GM19193 (cell line): Measurements from ENCODE around the gene OSBP2.
A peak's percentile ranks its signal among the peaks of the same experiment; 100 is the strongest.

Source experiments
- POLR2A ChIP-seq: IDR thresholded peaks from 4 replicates; pipeline ENCODE4 v1.6.1; 2011; ENCODE audit not compliant: insufficient read depth, insufficient read length; ENCODE audit errors: extremely low read depth

OSBP2 gene

GRCh38 chr22:30667494-30668385 is 26.9 kb upstream of the OSBP2 start, which contains the start of gene DUSP18:
TSS of gene DUSP18 (minus strand) at chr22:30667875. CDS start at chr22:30664003, 3,872 bp downstream.
- TF ChIP-seq POLR2A: peak; percentile 38

GRCh38 chr22:30668386-30668710 is 26.3 kb upstream of the OSBP2 start:
- no peak for TF ChIP-seq POLR2A

GRCh38 chr22:30671071-30671470 is 23.6 kb upstream of the OSBP2 start:
- no peak for TF ChIP-seq POLR2A

- TF ChIP-seq POLR2A: no peak
Measured at GRCh38 chr22:30673136-30673535, 21.5 kb upstream of the OSBP2 start.

GRCh38 chr22:30674482-30674881 is 20.2 kb upstream of the OSBP2 start:
- no peak for TF ChIP-seq POLR2A

- no peak for TF ChIP-seq POLR2A
Measured at GRCh38 chr22:30675436-30675835, 19.2 kb upstream of the OSBP2 start.

- no peak for TF ChIP-seq POLR2A
Measured at GRCh38 chr22:30680991-30681770, 13.5 kb upstream of the OSBP2 start.

GRCh38 chr22:30681831-30682230 is 12.8 kb upstream of the OSBP2 start:
- TF ChIP-seq POLR2A: no peak

- TF ChIP-seq POLR2A: no peak
Measured at GRCh38 chr22:30685178-30685577, 9.5 kb upstream of the OSBP2 start.

- TF ChIP-seq POLR2A: no peak
Measured at GRCh38 chr22:30687358-30687757, 7.3 kb upstream of the OSBP2 start.

- no peak for TF ChIP-seq POLR2A
Measured at GRCh38 chr22:30689622-30690021, 5.1 kb upstream of the OSBP2 start.

GRCh38 chr22:30691204-30691603 is 3.5 kb upstream of the OSBP2 start:
- TF ChIP-seq POLR2A: no peak

- no peak for TF ChIP-seq POLR2A
Measured at GRCh38 chr22:30694171-30694639, 469 bp upstream of the OSBP2 start.

GRCh38 chr22:30695351-30695851 is 727 bp downstream of the OSBP2 start:
- TF ChIP-seq POLR2A: no peak

- no peak for TF ChIP-seq POLR2A
Measured at GRCh38 chr22:30695871-30696655, 1.4 kb downstream of the OSBP2 start.
